GM12891 (cell line): ENCODE results near the gene METRN.
"Not testable (repeated sequence)": the region's sequence is repeated elsewhere in the genome, so short reads cannot be mapped to it uniquely, and the experiment has no call there.

Source experiments
- DNase-seq: peaks from one replicate; pipeline ENCODE4 v3.0.0; 2011; ENCODE audit warnings: low spot score; ENCODE audit not compliant: insufficient read length
- FAIRE-seq: peaks from 2 replicates; lab custom pipeline; 2011; peaks lifted over from hg19 to GRCh38; lab: Jason Lieb, UNC
- PAX5 ChIP-seq: IDR thresholded peaks from 2 replicates; pipeline ENCODE4 v1.6.1; 2011; ENCODE audit warnings: low read length, moderate library complexity, mild to moderate bottlenecking; ENCODE audit not compliant: insufficient read depth, severe bottlenecking
- POLR2A ChIP-seq: IDR thresholded peaks from 2 replicates; pipeline ENCODE4 v1.6.1; 2011; ENCODE audit warnings: low read depth, low read length, control low read depth
- POLR2AphosphoS5 ChIP-seq: IDR thresholded peaks from 2 replicates; pipeline ENCODE4 v1.6.1; 2011; ENCODE audit warnings: low read depth, low read length, control low read depth
- POU2F2 ChIP-seq: IDR thresholded peaks from 2 replicates; pipeline ENCODE4 v1.6.1; 2011; ENCODE audit warnings: low read depth, mild to moderate bottlenecking, control low read depth, low read length, moderate library complexity
- SPI1 ChIP-seq: IDR thresholded peaks from 2 replicates; pipeline ENCODE4 v1.6.1; 2011; ENCODE audit warnings: low read depth, low read length, control low read depth
- TAF1 ChIP-seq: IDR thresholded peaks from 2 replicates; pipeline ENCODE4 v1.6.1; 2011; ENCODE audit warnings: low read depth, low read length, control low read depth

METRN gene

DNA sequence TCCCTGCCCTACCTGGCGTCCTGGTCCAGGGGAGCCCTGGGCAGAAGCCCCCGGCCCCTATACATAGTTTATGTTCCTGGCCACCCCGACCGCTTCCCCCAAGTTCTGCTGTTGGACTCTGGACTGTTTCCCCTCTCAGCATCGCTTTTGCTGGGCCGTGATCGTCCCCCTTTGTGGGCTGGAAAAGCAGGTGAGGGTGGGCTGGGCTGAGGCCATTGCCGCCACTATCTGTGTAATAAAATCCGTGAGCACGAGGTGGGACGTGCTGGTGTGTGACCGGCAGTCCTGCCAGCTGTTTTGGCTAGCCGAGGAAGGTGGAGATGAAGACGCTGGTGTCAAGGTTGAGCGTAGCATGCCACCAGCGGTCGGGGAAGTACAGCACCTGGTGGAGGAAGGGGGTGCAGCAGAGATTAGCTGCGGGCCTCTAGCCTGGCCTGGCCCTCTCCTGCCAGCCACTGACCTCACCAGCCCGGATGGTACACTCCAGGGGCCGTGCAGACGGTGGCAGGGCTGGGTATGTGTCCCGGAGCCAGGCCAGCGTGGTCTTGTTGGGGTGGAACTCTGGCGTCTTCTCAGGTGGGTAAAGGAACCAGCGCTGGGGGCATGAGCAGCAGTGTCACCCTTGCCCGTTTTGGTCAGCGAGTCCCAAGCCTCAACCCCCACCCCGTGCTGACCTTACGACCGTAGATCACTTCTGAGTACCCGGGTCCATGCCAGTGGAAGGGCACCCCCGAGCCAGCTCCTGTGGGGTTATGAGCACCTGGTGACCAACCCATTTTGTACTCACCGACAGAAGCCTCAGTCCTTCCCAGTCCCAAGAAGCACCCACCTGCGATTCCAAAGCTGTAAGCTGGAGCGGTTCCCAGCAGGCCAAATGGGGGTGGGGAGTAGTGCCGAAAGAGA lies 32.2 kb upstream of the METRN start:
- DNase-seq = no peak
- TF ChIP-seq POLR2AphosphoS5 (no peak), SPI1 (no peak), POU2F2 (no peak), POLR2A (no peak), TAF1 (no peak)
- FAIRE-seq = no peak

DNA sequence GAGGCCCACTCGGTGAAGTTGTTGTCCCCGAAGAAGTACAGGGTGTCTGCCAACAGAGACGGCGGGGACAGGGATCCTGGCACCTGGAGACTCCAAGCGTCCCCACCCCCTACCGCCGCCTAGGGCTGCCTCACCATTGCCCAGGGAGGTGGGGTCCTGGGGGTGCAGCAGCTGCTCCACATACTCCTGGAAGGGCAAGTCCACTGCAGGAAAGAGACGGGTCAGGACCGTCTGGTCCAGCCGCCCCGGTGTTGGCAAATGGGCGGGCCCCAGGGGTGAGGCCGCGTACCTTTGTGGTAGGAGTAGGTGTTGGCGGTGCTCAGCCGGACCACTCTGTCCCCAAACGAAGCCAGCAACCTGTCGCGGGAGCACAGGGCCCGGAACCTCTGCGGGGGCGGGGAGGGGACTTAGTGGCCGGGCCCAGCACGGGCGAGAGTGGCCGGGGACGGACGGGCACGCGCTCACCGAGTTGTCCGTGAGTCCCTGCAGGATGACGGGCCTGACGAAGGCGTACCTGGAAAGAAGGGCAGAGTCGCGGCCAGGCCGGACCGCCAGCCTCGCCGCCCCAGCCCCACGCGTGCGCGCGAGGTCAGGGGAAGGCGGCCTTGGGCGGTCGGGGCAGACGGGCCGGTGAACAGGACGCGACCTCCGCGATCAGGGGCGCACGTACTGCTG lies 31.4 kb upstream of the METRN start:
- DNase-seq (no peak), FAIRE-seq (no peak)
- TF ChIP-seq TAF1 (no peak), POLR2AphosphoS5 (no peak), SPI1 (no peak), PAX5 (no peak), POLR2A (no peak; the same call in 1 of the 2 replicates), POU2F2 (no peak)

DNA sequence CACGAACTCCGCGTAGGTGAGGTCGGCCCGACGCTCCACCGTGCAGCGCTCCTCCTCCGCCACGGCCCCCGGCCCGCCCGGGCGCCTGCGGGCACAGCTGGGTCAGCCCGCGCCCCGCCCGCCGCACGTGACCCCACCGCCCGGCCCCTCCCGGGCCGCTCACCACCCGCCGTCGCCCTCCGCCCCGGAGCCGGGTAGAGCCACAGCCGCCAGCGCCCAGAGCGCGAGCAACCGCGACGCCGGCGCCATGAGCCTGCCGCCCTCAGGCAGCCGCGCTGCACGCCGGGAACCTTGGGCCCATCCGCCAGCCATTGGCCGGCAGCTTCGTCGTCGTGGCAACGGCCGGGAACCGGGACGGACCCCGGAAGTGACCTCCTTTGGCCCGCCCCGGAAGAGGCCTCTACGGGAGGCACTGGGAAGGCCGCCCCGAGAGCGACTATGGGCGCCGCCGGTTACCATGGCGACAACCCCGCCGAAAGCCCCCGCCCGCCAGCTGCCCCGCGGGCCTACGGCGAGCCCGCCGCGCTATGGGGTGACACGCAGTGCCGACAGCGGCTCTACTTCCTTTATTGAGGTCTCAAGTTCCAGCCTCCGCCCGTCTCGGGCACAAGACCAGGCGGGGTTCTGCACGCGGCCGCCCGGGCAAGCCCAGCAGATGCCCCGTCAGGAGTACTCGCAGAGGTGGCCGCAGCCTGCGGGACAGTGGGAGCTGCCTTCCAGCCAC lies 30.7 kb upstream of the METRN start, which contains the start of gene JMJD8:
Gene JMJD8 (minus strand): TSS at position 264 of the 724 bp plus-strand sequence. CDS start 15 bp downstream, at position 249.
- TF ChIP-seq TAF1 = peak; percentile 86
- TF ChIP-seq POLR2A = peak; percentile 88
- 0 out of 2 replicates have a peak, but pooled peaks have one; percentile 33 for TF ChIP-seq POU2F2
- TF ChIP-seq SPI1 = no peak
- peak; percentile 83 for TF ChIP-seq PAX5
- TF ChIP-seq POLR2AphosphoS5 = peak; percentile 62; the same call in 1 of the 2 replicates
- FAIRE-seq = peak; percentile 100

DNA sequence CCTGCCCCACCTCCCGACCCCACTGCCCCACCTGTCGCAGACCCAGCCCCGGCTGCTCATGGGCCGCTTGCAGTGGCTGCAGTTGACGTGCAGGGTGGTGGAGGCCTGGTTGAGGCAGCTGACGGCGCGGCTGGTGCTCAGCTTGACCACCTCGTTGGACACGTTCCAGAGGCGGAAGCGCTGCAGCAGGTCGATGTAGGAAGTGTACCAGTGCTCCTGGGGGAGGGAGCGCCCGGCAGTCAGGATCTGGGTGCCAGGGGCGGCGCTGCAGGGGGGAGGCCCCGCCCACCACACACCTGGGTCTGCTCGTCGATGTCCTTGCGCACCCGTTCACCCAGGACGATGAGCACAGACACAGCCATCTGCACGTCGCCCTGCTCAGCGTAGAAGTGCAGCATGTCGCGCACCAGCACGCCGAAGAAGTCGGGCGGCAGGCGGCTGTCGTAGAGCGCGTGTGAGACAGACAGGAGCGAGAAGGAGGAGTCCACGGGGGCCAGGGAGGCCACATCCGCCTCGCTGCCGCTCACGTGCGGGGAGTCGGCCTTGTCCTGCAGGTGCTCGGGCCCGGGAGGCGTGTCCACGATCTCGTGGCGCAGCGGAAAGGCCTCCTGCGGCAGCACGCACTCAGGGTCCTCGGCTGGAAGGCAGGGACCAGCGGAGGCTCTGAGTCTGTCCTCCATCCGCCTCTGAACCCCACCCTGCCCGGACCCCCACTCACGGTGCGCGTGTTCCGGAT lies 29.8 kb upstream of the METRN start:
- no peak for FAIRE-seq
- DNase-seq = no peak

More for the DNA sequence above, 30.7 kb upstream of the METRN start, which contains the start of gene JMJD8:
- peak; percentile 100 for DNase-seq

DNA sequence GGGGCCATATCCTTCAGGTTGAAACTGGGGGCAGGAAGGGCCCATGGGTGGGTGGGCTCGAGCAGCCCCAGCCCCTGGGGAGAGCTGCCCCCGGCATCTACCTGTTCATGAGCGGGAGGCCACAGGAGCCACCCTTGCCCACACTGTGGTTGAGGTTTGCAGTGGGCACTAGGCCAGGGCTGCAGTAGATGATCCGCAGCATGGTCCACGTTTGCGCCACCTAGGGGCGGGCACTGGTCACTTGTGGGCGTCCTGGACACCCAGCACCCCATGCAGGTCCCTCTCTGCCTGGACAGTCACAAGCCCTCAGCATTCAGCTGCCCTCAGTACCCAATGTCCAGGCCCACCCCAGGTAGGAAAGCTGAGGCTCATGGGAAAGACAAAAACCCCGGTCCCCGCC lies 29.0 kb upstream of the METRN start:
- DNase-seq = no peak
- no peak for FAIRE-seq
- TF ChIP-seq TAF1 = no peak
- no peak for TF ChIP-seq POU2F2
- no peak for TF ChIP-seq POLR2AphosphoS5

More for the DNA sequence above, 29.8 kb upstream of the METRN start:
- TF ChIP-seq PAX5 (no peak), SPI1 (no peak), POLR2AphosphoS5 (no peak), POLR2A (no peak), POU2F2 (no peak), TAF1 (no peak)

DNA sequence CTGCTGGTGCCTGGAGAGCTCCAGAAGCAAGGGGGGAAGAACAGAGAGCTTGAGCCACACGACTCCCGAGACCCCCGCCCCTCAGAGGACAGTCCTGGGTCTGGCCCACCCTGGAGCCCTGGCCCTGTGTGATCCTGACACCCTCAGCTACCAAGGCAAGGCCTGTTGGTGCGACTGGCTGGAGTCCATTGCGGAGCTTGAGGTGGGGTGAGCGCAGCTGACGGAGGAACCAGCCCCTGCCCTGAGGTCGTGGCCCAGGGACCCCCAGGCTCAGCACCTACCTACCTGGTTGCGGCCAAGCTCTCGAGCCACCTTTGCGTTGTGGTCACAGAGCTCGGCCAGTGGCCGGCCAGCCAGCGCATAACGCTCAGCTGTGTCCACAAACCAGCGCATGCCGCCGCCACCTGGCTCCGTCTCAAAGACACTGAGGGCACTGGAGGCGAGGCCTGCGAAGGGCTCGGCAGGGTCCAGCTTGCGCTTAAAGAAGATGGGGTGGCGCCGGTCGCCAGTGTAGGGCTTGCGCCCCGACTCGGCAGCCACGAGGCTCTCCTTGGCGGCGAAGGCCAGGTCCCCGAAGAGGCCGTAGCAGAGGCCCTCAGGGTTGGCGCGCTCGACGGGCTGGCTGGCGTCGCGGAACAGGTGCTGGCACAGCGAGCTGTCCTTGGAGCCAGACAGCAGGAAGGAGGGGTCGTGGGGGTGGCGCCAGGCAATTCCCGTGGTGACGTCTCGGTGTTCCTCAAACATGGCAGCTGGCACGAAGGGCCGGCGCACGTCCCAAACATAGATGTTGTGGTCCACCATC lies 28.3 kb upstream of the METRN start:
- FAIRE-seq = no peak
- TF ChIP-seq TAF1 = no peak
- TF ChIP-seq POU2F2 = no peak
- no peak for TF ChIP-seq PAX5
- TF ChIP-seq POLR2A = no peak
- no peak for TF ChIP-seq POLR2AphosphoS5
- TF ChIP-seq SPI1 = no peak

DNA sequence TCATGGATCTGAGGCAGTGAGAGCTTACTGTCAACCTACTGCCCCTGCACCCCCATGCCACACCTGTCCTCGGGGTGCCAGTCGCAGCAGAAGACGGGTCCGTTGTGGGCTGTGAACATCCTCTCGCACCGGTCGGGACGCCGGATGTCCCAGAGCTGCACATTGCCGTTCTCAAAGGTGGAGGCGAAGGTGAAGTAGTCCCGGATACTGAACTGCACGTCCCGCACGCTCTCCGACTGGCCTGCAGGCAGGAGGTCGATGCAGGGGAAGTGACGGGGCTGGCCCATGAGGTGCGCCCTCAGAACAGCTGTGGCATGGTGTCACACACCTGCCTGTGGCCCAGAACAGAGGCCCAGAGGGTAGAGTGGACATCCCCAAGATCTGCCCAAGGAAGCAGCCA lies 27.4 kb upstream of the METRN start:
- no peak for TF ChIP-seq POLR2A
- no peak for TF ChIP-seq TAF1
- TF ChIP-seq SPI1 = no peak
- TF ChIP-seq PAX5 = no peak
- no peak for TF ChIP-seq POU2F2
- TF ChIP-seq POLR2AphosphoS5 = no peak
- FAIRE-seq = no peak
- DNase-seq = no peak

More for the DNA sequence above, 28.3 kb upstream of the METRN start:
- DNase-seq = no peak

DNA sequence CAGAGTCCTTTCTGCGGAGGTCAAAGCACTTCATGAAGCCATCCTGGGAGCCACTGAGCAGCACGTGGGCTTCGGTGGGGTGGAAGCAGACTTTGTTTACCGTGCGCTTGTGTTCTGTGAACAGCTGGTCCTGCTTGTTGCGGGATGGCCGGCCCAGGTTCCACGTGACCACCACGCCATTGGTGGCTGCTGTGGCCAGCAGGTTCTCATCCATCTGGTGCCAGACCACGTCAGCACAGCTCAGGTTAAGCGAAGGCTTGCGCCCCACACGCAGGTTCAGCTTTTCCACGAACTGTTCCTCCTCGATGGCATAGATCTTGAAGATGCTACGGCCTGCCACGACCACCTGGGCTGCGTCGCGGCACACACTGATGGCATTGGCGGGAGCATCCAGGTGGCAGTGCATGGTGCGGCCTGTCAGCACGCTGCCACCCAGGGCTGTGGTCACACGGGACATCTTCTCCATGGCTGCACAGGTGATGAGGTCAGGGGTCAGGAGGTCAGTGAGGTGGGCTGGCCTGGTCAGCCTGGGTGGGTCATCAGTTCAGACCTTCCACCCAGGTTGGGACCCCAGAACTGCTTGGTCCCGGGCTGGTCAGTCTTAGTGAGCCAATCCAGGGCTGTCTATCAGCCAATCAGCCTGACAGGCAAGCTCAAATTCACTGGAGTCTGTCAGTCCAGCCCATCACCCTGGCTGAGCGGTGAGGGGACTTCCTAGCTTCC lies 25.6 kb upstream of the METRN start:
- FAIRE-seq (peak; percentile 84), DNase-seq (no peak)
- TF ChIP-seq POLR2A (no peak), POU2F2 (no peak), PAX5 (no peak), TAF1 (no peak), POLR2AphosphoS5 (no peak), SPI1 (no peak)

DNA sequence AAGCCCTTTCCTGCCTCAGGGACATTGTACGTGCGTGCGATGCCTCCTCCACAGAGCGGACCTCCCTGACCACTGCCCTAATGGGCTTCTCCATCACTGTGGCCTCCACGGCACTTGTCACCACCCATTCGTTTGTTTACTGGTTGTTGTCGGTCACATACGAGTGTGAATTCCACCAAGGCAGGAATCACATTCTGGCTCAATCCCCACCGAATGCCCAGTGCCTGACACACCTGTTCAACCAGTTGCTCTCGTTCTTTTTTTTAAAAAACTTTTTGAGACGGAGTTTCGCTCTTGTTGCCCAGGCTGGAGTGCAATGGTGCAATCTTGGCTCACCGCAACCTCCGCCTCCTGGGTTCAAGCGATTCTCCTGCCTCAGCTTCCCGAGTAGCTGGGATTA lies 23.7 kb upstream of the METRN start:
- FAIRE-seq, DNase-seq: not testable (repeated sequence)
